Thyroid gland (tissue), 4 donors: ENCODE data around the gene CHRD. TPM values are rescaled to one million over a fixed set of nuclear protein-coding genes. Genes with fewer than 3 reads are reported as not detected.
A peak's percentile ranks its signal among the peaks of the same experiment; 100 is the strongest.

ENCODE experiments used
- DNase-seq, 2 donors: peaks; one replicate each; pipeline ENCODE4 v3.0.0-alpha.2; 2019
- H3K27ac ChIP-seq, 3 donors: fragments of 200-600 bp; sonication (generic); 1 replicate in 2 of 3; 2 replicates in 1 of 3; pipeline ENCODE4 v1.5.1; 2016 to 2019; ENCODE audit warnings: mild to moderate bottlenecking in 1 of 3, moderate library complexity in 1 of 3
- H3K27me3 ChIP-seq: fragments of 200-600 bp; sonication (generic); one replicate; pipeline ENCODE4 v1.5.1; 2019
- H3K36me3 ChIP-seq, 2 donors: fragments of 200-600 bp; sonication (generic); one replicate each; pipeline ENCODE4 v1.5.1; 2016 to 2019
- H3K4me1 ChIP-seq, 2 donors: fragments of 200-600 bp; sonication (generic); one replicate each; pipeline ENCODE4 v1.5.1; 2017 to 2019
- H3K4me3 ChIP-seq, 3 donors: fragments of 200-600 bp; sonication (generic); replicated peaks in 1 of 3; 1 replicate in 2 of 3; 2 replicates in 1 of 3; pipeline ENCODE4 v1.5.1; 2016; ENCODE audit warnings: mild to moderate bottlenecking in 1 of 3
- H3K9me3 ChIP-seq: fragments of 200-600 bp; sonication (generic); one replicate; pipeline ENCODE4 v1.5.1; 2017
- CTCF ChIP-seq, 6 experiments: fragments of 200-600 bp in 3 of 6; fragments of 450-650 bp in 3 of 6; sonication (generic) in 3 of 6; IDR thresholded peaks; one replicate each; pipeline ENCODE4 v1.5.1; 2016 to 2019; ENCODE audit warnings: antibody characterized with exemption in 6 of 6, mild to moderate bottlenecking in 2 of 6, inconsistent platforms in 1 of 6, moderate library complexity in 1 of 6
- POLR2A ChIP-seq, 2 donors: fragments of 450-650 bp; IDR thresholded peaks; one replicate each; pipeline ENCODE4 v1.6.1; 2017; ENCODE audit warnings: antibody characterized with exemption in 2 of 2, mild to moderate bottlenecking in 2 of 2, moderate library complexity in 1 of 2
- WGBS, 2 donors: methylation state at CpG; one replicate each; pipeline ENCODE4 v1.1.5; 2017; 5-methylcytosine and 5-hydroxymethylcytosine counted together
- intact Hi-C: fragments of 100-400 bp; cut with DNase I; formaldehyde crosslinking; loops from one replicate; pipeline ENCODE4 v1.15.1; 2023
- total RNA-seq, 4 donors: library from RNA; depleted of rRNA; stranded (reverse); fragments of >200 nt; gene quantifications; one replicate each; pipeline ENCODE4 v1.2.3, GENCODE V29; 2016

CHRD gene
- total RNA-seq, 4 donors from 2014 or later: 4.1 to 14.8 (median 8.0) TPM

- DNase-seq: peak; percentile 75 to 84
- H3K4me1 ChIP-seq: peaks cover 21 to 26% of the 10 kb centered on the region in 2 donors
- intact Hi-C loops: no loop called here
- TF ChIP-seq POLR2A (IDR thresholded peaks at IDR 0.05) (peak in 1 of 2 donors; percentile 45), CTCF (IDR thresholded peaks at IDR 0.05) (no peak)
- no peaks in the 10 kb centered on the region for H3K27me3 ChIP-seq
- peak overlapping the region; percentile 56 to 85 (median 76) for H3K4me3 ChIP-seq
- WGBS, 2 donors: 1% methylated on average over 24 to 29 of the region's 38 CpGs
- peak overlapping the region; percentile 96 to 100 (median 98) for H3K27ac ChIP-seq
- H3K9me3 ChIP-seq: no peaks in the 10 kb centered on the region
- peaks cover 3 to 4% of the 10 kb centered on the region in 2 donors for H3K36me3 ChIP-seq
Measured at GRCh38 chr3:184361932-184362667, 17.8 kb upstream of the CHRD start.

GRCh38 chr3:184362668-184363546, 16.9 kb upstream of the CHRD start:
- Histone ChIP-seq H3K4me1 (peaks cover 21 to 26% of the 10 kb centered on the region in 2 donors), H3K9me3 (no peaks in the 10 kb centered on the region), H3K27me3 (no peaks in the 10 kb centered on the region), H3K4me3 (peak overlapping the region; percentile 56 to 85 (median 76)), H3K36me3 (peaks cover 3 to 4% of the 10 kb centered on the region in 2 donors), H3K27ac (peak overlapping the region; percentile 96 to 100 (median 98))
- TF ChIP-seq POLR2A (IDR thresholded peaks at IDR 0.05) (peak; percentile 23 to 89), CTCF (IDR thresholded peaks at IDR 0.05) (peak in 4 of 6 experiments; percentile 40 to 51 (median 42))
- WGBS, 2 donors: 0 to 1% methylated on average over 36 to 55 of the region's 68 CpGs
- intact Hi-C loops: no loop called here
- DNase-seq: peak; percentile 97 to 98

GRCh38 chr3:184366619-184367289, 13.1 kb upstream of the CHRD start:
- H3K36me3 ChIP-seq: peaks cover 3 to 11% of the 10 kb centered on the region in 2 donors
- H3K4me1 ChIP-seq: peaks cover 28 to 30% of the 10 kb centered on the region in 2 donors
- no peak overlapping the region for H3K27ac ChIP-seq
- no peak for TF ChIP-seq CTCF (IDR thresholded peaks at IDR 0.05)
- TF ChIP-seq POLR2A (IDR thresholded peaks at IDR 0.05): no peak
- no peaks in the 10 kb centered on the region for H3K27me3 ChIP-seq
- 85 to 91% methylated on average over 5 of the region's 5 CpGs for WGBS, 2 donors
- H3K4me3 ChIP-seq: no peak overlapping the region
- H3K9me3 ChIP-seq: no peaks in the 10 kb centered on the region
- intact Hi-C loops: no loop called here
- DNase-seq: no peak

- Histone ChIP-seq H3K4me3 (no peak overlapping the region), H3K27me3 (no peaks in the 10 kb centered on the region), H3K27ac (peak overlapping the region in 1 of 3 donors; percentile 51), H3K4me1 (peaks cover 28 to 30% of the 10 kb centered on the region in 2 donors), H3K9me3 (no peaks in the 10 kb centered on the region), H3K36me3 (peaks cover 3 to 11% of the 10 kb centered on the region in 2 donors)
- no peak for DNase-seq
- intact Hi-C loops: no loop called here
- no peak for TF ChIP-seq CTCF (IDR thresholded peaks at IDR 0.05)
- no peak for TF ChIP-seq POLR2A (IDR thresholded peaks at IDR 0.05)
- WGBS, 2 donors: 72 to 87% methylated on average over 8 to 9 of the region's 9 CpGs
Measured at GRCh38 chr3:184368116-184368515, 11.7 kb upstream of the CHRD start.
